Esophagus squamous epithelium (tissue), 4 donors: ENCODE data around the gene CD320.

Experiments
- CTCF ChIP-seq, 6 experiments: fragments of 450-650 bp in 4 of 6; fragments of 200-600 bp in 2 of 6; sonication (generic) in 2 of 6; IDR thresholded peaks; one replicate each; pipeline ENCODE4 v1.5.1; 2016 to 2019; ENCODE audit warnings: antibody characterized with exemption in 6 of 6, mild to moderate bottlenecking in 4 of 6, moderate library complexity in 4 of 6
- POLR2A ChIP-seq, 4 donors: fragments of 450-650 bp; IDR thresholded peaks; one replicate each; pipeline ENCODE4 v1.6.1; 2017; ENCODE audit warnings: antibody characterized with exemption in 4 of 4, mild to moderate bottlenecking in 4 of 4, moderate library complexity in 3 of 4

GRCh38 chr19:8319807-8320520 lies 11.8 kb upstream of the CD320 start:
- TF ChIP-seq CTCF (IDR thresholded peaks at IDR 0.05) (no peak), POLR2A (IDR thresholded peaks at IDR 0.05) (no peak)
